Keratinocyte (primary cell): Measurements from ENCODE around the gene PSD2. TPM values are rescaled to one million over a fixed set of nuclear protein-coding genes. Genes with fewer than 3 reads are reported as not detected.

Source experiments
- DNase-seq: peaks from one replicate; pipeline ENCODE4 v3.0.0-alpha.2; 2011; ENCODE audit warnings: low read depth, missing footprints, low spot score
- FAIRE-seq: peaks from 2 replicates; lab custom pipeline; 2011; peaks lifted over from hg19 to GRCh38; lab: Jason Lieb, UNC
- H2AFZ ChIP-seq: 2 replicates; pipeline ENCODE4 v1.6.0; 2012; ENCODE audit warnings: low read length, control low read depth, inconsistent platforms; ENCODE audit not compliant: control insufficient read depth
- H3K27ac ChIP-seq: 2 replicates; pipeline ENCODE4 v1.5.1; 2011; ENCODE audit warnings: low read length; ENCODE audit not compliant: control insufficient read depth, insufficient read depth
- H3K27me3 ChIP-seq: 3 replicates; pipeline ENCODE4 v1.6.0; 2011; ENCODE audit warnings: low read length; ENCODE audit not compliant: control insufficient read depth, insufficient read depth; ENCODE audit errors: extremely low read depth
- H3K36me3 ChIP-seq, 2 experiments: 2 replicates in 1 of 2; 3 replicates in 1 of 2; pipeline ENCODE4 v1.5.1; 2011; ENCODE audit warnings: low read length in 2 of 2, mild to moderate bottlenecking in 1 of 2; ENCODE audit not compliant: control insufficient read depth in 2 of 2, insufficient read depth in 2 of 2; ENCODE audit errors: extremely low read depth in 1 of 2
- H3K4me1 ChIP-seq: 3 replicates; pipeline ENCODE4 v1.5.1; 2011; ENCODE audit warnings: low read length; ENCODE audit not compliant: control insufficient read depth, insufficient read depth; ENCODE audit errors: extremely low read depth
- H3K4me2 ChIP-seq: 3 replicates; pipeline ENCODE4 v1.6.0; 2011; ENCODE audit warnings: low read depth, low read length; ENCODE audit not compliant: control insufficient read depth, insufficient read depth; ENCODE audit errors: extremely low read depth
- H3K4me3 ChIP-seq, 3 experiments: fragments of 200-600 bp in 1 of 3; sonication (generic) in 1 of 3; 2 replicates in 2 of 3; 3 replicates in 1 of 3; pipeline ENCODE4 v1.5.1; 2011 to 2016; ENCODE audit warnings: low read length in 3 of 3, mild to moderate bottlenecking in 3 of 3, control low read depth in 2 of 3, inconsistent platforms in 1 of 3, low read depth in 1 of 3, mixed read lengths in 1 of 3, mixed run types in 1 of 3, moderate library complexity in 1 of 3; ENCODE audit not compliant: control insufficient read depth in 2 of 3, insufficient read depth in 2 of 3; ENCODE audit errors: extremely low read depth in 1 of 3
- H3K79me2 ChIP-seq: 2 replicates; pipeline ENCODE4 v1.6.0; 2012; ENCODE audit warnings: low read length; ENCODE audit not compliant: control insufficient read depth, insufficient read depth
- H3K9ac ChIP-seq: 3 replicates; pipeline ENCODE4 v1.6.0; 2011; ENCODE audit warnings: low read length; ENCODE audit not compliant: control insufficient read depth, insufficient read depth; ENCODE audit errors: extremely low read depth
- H3K9me1 ChIP-seq: 3 replicates; pipeline ENCODE4 v1.6.0; 2011; ENCODE audit warnings: low read length; ENCODE audit not compliant: control insufficient read depth, insufficient read depth; ENCODE audit errors: extremely low read depth
- H3K9me3 ChIP-seq: 2 replicates; pipeline ENCODE4 v1.5.1; 2012; ENCODE audit warnings: low read depth, low read length; ENCODE audit not compliant: control insufficient read depth
- H4K20me1 ChIP-seq: 3 replicates; pipeline ENCODE4 v1.6.0; 2011; ENCODE audit warnings: low read length; ENCODE audit not compliant: control insufficient read depth, insufficient read depth; ENCODE audit errors: extremely low read depth
- EZH2 ChIP-seq: IDR thresholded peaks from one replicate; pipeline ENCODE4 v1.6.1; 2012; ENCODE audit warnings: inconsistent platforms, mild to moderate bottlenecking, low read length, moderate library complexity
- dilution Hi-C: fragments of 300-500 bp; cut with MboI; formaldehyde crosslinking; loops from one replicate; pipeline ENCODE4 v1.7.0; 2020; ENCODE audit warnings: low sequenced_read_pairs; ENCODE audit not compliant: extremely low pct_ligation_motif_present
- polyA plus RNA-seq, 5 experiments: library from polyadenylated mRNA; depleted of rRNA in 3 of 5; stranded (reverse) in 3 of 5; stranded (forward) in 1 of 5; unstranded in 1 of 5; fragments of >200 nt; gene quantifications; 1 replicate in 1 of 5; 2 replicates in 3 of 5; 3 replicates in 1 of 5; pipeline versions ENCODE4 v1.2.1 to v1.2.3, GENCODE V29; 2011 to 2012; ENCODE audit warnings: missing spikeins in 2 of 5, low read depth in 1 of 5, low replicate concordance in 1 of 5
- TF ChIP-seq, protein P1 (sequence below), 3 experiments: IDR thresholded peaks in 1 of 3; conservative IDR thresholded peaks in 1 of 3; optimal IDR thresholded peaks in 1 of 3; 2 replicates in 2 of 3; 3 replicates in 1 of 3; pipeline versions ENCODE3 to v1.5.1; 2011; ENCODE audit warnings: low read length in 3 of 3, mild to moderate bottlenecking in 3 of 3, moderate library complexity in 2 of 3, control low read depth in 1 of 3, inconsistent platforms in 1 of 3; ENCODE audit not compliant: insufficient read depth in 2 of 3; ENCODE audit errors: extremely low read depth in 1 of 3

Gene PSD2
- polyA plus RNA-seq, 1 donor (not counting 4 experiments of a cell fraction or from before 2014, with no cell fraction given): not detected

DNA sequence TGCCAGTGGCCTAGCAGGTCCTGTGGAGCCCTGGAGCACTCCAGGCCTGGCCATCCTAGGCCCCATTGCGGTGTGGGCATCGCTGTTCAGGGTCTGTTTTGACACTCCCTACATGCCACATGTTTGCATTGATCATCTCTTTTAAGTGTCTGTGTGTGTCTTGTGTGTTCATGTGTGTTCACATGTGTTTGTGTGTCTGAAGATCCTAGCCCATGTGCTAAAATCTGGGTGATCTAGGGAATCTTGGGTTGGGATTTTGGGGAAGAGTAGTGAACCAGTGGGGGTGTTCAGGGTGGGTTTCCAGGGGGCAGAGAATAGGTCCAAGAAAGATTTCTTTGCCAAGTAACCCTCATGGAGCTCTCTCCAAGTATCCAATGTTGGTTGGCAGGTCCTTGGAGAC, 8.4 kb downstream of the PSD2 start:
- Histone ChIP-seq H3K9me1 (no peaks in the 10 kb centered on the region), H3K36me3 (no peaks in the 10 kb centered on the region), H3K4me1 (no peaks in the 10 kb centered on the region), H4K20me1 (no peaks in the 10 kb centered on the region), H3K79me2 (no peaks in the 10 kb centered on the region), H3K27me3 (peaks cover 15% of the 10 kb centered on the region), H3K27ac (no peak overlapping the region), H3K4me2 (no peak overlapping the region), H3K9me3 (no peaks in the 10 kb centered on the region), H2AFZ (no peak overlapping the region), H3K4me3 (no peak overlapping the region), H3K9ac (no peak overlapping the region)
- FAIRE-seq (no peak), DNase-seq (no peak)
- TF ChIP-seq, protein P1, sequence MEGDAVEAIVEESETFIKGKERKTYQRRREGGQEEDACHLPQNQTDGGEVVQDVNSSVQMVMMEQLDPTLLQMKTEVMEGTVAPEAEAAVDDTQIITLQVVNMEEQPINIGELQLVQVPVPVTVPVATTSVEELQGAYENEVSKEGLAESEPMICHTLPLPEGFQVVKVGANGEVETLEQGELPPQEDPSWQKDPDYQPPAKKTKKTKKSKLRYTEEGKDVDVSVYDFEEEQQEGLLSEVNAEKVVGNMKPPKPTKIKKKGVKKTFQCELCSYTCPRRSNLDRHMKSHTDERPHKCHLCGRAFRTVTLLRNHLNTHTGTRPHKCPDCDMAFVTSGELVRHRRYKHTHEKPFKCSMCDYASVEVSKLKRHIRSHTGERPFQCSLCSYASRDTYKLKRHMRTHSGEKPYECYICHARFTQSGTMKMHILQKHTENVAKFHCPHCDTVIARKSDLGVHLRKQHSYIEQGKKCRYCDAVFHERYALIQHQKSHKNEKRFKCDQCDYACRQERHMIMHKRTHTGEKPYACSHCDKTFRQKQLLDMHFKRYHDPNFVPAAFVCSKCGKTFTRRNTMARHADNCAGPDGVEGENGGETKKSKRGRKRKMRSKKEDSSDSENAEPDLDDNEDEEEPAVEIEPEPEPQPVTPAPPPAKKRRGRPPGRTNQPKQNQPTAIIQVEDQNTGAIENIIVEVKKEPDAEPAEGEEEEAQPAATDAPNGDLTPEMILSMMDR (optimal IDR thresholded peaks at IDR 0.05 in 1 of 3, IDR thresholded peaks at IDR 0.05 in 1 of 3, conservative IDR thresholded peaks at IDR 0.05 in 1 of 3; ENCODE audit: extremely low read depth in 1 of 3, insufficient read depth in 2 of 3, low read length in 3 of 3): no peak
- TF ChIP-seq EZH2: no peak
- dilution Hi-C loops: no loop called here

DNA sequence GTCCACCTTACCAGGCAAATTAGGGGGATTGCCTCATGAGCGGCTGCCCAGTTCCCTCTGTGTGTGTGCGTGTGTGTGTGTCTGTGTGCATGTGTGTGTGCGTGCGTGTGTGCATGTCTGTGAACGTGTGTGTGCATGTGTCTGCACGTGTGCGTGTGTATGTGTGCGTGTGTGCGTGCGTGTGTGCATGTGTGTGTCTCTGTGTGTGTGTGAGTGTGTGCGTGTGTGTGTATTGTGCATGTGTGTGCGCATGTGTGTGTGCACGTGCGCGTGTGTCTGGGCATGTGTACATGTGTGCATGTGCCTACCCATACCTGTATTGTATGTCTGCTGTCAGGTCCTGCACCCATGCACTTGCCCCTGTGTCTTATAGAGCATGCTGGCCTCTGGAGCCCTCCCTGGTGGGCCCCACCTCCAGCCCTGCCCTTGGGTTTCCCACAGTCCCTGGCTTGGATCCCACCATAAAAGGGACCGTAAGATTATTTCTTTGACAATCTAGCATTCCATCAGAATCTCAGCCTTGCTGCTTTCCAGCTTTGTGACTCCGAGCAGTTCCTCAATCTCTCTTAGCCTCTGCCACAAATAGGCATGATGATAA, 9.3 kb downstream of the PSD2 start:
- dilution Hi-C loops: no loop called here
- no peak for FAIRE-seq
- no peak for DNase-seq
- no peak overlapping the region for H3K27ac ChIP-seq
- H3K4me2 ChIP-seq: no peak overlapping the region
- no peak for TF ChIP-seq EZH2
- TF ChIP-seq, protein P1 (optimal IDR thresholded peaks at IDR 0.05 in 1 of 3, IDR thresholded peaks at IDR 0.05 in 1 of 3, conservative IDR thresholded peaks at IDR 0.05 in 1 of 3; ENCODE audit: extremely low read depth in 1 of 3, insufficient read depth in 2 of 3, low read length in 3 of 3): no peak
- H3K9me1 ChIP-seq: no peaks in the 10 kb centered on the region
- H3K4me3 ChIP-seq: no peak overlapping the region
- no peaks in the 10 kb centered on the region for H4K20me1 ChIP-seq
- H3K79me2 ChIP-seq: no peaks in the 10 kb centered on the region
- no peak overlapping the region for H2AFZ ChIP-seq
- H3K9ac ChIP-seq: no peak overlapping the region
- no peaks in the 10 kb centered on the region for H3K36me3 ChIP-seq
- no peaks in the 10 kb centered on the region for H3K4me1 ChIP-seq
- H3K27me3 ChIP-seq: peaks cover 8% of the 10 kb centered on the region
- no peaks in the 10 kb centered on the region for H3K9me3 ChIP-seq
